A673 (cell line): ENCODE measurements around the gene GAB2.

Source experiments
- CTCF ChIP-seq: fragments of 300-800, 200-600 bp; sonication (generic); conservative IDR thresholded peaks from 2 replicates; pipeline ENCODE4 v1.5.1; 2017; ENCODE audit warnings: low read depth, mild to moderate bottlenecking, antibody characterized with exemption, low read length, moderate library complexity, mixed read lengths
- EZH2 ChIP-seq: fragments of 200-600 bp; sonication (generic); IDR thresholded peaks from 2 replicates; pipeline ENCODE4 v1.6.1; 2017; ENCODE audit warnings: borderline replicate concordance, low read depth, mild to moderate bottlenecking, mixed read lengths, antibody characterized with exemption, low read length; ENCODE audit not compliant: poor library complexity, severe bottlenecking

DNA sequence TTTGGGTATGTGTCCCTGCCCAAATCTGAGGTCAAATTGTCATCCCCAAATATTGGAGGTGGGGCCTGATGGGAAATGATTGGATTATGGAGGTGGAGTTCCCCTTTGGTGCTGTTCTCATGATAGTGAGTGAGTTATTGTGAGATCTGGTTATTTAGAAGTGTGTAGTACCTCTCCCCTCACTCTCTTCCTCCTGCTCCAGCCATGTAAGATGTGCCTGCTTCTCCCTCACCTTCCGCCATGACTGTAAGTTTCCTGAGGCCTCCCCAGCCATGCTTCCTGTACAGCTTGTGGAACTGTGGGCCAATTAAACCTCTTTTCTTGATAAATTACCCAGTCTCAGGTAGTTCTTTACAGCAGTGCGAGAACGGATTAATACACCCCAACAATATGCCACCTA lies 9.0 kb downstream of the GAB2 start:
- TF ChIP-seq CTCF (no peak), EZH2 (no peak)
